ENCODE results near the gene CRYGB.
A peak's percentile ranks its signal among the peaks of the same experiment; 100 is the strongest.

Gene CRYGB, protein sequence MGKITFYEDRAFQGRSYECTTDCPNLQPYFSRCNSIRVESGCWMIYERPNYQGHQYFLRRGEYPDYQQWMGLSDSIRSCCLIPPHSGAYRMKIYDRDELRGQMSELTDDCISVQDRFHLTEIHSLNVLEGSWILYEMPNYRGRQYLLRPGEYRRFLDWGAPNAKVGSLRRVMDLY

DNA sequence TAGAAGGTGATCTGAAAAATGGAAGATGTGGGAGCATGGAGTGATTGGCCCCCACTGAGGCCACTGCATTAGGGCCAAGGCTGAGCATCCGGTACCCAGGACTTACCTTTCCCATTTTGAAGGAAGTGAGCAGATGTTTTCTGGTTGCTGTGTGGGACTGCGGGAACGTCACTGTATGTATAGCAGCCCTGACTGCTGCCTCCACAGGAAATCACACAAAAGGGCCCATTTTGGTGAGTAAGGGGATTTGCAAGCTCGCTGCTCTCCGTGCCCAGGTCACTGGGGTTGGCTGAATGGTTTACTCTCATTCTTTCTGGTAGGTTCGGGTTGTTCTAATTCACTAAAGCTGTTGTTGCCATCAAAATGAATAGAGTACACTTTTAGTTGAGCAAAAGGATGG is at the start of gene CRYGB:
Gene CRYGB (minus strand): TSS at position 153 of the 400 bp plus-strand sequence. CDS start 38 bp downstream, at position 115.
- DNase-seq, result no peak

DNA sequence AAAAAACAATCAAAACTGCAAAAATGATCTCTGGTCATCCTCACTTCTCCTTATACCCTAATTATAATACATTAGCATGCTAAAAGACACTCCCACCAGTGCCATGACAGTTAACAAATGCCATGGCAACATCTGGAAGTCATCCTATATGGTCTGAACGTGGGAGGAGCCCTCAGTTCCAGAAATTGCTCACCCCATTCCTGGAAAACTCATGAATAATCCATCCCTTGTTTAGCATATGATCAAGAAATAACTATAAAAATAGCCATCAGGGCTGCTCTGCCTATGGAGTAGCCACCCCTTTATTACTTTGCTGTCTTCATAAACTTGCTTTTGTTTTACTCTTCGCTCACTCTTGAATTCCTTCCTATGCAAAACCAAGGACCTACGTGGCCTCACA is 49.6 kb upstream of the CRYGB start:
- DNase-seq, result no peak

DNA sequence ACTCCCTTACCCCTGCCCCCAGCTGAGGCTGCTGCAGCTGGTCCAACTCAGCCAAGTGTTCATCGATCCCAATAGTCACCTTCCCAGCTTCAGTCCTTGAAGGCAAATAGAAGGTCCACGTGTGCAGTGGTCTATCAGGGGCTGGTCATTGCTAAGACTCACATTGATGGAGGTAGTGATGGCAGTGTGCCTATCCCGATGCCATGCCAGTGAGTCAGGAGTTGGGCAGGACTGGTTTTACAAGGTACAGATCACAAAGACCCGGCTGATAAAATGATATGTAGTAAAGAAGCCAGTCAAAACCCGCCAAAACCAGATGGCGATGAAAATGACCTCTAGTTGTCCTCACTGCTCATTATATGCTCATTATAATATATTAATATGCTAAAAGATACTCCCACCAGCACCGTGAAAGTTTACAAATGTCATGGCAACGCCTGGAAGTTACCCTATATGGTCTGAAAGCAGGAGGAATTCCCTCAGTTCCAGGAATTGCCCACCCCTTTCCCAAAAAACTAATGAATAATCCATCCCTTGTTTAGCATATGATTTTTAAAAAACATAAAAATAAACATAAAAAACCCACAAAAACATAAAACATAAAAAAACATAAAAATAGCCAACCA is 46.8 kb upstream of the CRYGB start:
- no peak for DNase-seq

DNA sequence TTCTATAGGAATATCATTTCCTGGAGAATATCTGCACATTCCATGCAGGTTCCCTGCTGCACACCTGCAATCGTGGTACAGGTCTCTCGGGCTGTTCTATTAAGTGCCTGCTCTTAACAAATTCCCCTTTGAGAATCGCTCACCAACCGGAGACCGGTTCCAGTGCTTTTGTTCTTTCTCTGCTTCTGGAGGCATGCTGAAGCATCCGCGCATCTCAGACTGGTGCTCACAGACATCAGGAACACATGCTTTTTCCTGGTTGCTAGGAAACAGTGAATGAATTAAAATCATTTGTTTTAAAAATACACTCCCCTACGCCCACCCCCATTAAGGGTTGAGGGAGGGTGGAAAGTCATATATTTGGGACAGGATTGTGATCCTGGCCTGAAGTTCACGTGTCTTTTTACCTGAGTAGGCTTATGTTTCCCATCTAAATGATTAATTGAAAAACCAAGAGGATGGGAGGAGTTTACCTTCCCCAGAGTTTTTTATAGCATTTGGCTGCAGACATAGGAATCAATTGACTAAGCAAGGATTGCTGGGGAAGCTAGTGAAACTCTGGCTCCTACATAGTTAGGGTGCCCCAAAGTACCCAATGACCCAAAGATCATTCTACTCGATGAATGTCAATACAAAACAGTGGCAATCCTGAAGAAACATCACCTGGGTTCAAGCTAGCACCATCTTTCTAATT is 44.0 kb upstream of the CRYGB start, which contains the start of gene C2orf80:
Gene C2orf80 (minus strand): TSS at position 221 of the 694 bp plus-strand sequence. CDS start 3,044 bp downstream, outside the sequence.
- no peak for DNase-seq

DNA sequence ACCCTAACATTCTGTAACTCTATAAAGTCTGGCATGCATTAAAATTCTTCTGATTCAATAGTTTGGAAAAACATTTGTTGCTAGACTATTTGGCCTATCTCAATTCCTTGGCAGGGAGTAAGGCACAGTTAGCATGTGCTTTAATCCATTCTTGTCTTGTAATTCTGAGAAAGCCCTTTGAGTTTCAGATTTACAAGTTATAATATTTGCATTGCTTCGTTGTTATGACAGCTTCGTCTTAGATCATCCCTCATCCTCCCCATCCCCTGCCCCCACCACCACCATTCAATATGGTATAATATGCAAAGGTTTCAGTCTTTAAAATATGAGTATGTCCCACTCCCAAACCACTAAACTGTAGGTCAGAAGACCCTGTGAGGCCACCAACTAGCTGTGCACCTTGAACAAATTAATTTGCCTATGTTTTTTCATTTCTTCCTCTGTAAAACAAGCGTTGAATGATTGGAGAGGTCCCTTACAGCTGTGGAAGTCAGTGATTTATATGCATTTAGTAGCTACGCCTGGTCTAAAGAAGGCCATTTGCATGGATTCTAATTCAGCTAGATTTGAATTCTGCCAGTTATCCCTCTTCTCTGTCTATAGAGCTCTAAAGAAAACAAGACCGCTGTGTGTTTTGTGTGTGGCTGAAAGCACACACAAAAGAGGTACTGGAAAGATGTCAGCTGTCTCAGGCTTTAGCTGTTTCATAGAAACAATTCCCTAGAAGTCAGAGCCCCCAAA is 43.3 kb upstream of the CRYGB start:
- no peak for DNase-seq

DNA sequence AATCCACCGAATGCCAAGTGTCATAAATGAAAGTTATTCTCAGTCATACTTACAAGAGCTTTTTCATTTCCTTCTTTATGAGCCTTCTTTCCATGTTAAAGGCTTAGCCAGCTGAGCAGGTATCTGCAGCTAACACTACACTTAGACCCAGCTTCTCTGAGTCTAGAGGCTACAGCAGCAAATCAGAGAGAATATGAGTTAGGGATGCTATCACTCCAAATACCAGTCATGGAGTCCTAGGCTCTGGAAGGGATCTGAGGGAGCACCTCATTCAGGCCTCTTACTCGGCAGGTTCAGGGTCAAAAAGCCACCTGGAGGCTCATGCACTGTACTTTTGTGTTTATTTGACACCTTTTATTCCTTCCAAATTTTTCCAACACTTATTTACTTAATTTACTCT is 40.9 kb upstream of the CRYGB start:
- DNase-seq, result no peak

DNA sequence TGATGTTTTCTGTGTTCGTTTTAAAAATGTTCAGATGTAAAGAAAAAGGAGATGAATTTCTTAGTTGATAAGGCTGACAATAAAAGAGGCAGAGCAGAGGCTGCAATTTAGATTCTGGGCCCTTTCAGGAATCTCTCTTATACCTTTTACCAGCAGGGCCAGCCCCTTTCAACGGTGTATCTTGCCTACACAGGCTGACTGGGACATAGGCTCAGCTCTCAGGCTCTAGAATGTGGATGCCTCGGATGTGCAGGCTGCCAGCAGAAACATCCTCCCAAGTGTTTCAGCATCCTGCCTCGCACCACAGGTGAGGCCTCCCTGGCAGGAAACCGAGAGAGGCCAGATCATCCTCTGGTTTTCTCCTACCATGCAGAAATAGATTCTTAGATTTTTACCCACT is 40.5 kb upstream of the CRYGB start:
- no peak for DNase-seq

DNA sequence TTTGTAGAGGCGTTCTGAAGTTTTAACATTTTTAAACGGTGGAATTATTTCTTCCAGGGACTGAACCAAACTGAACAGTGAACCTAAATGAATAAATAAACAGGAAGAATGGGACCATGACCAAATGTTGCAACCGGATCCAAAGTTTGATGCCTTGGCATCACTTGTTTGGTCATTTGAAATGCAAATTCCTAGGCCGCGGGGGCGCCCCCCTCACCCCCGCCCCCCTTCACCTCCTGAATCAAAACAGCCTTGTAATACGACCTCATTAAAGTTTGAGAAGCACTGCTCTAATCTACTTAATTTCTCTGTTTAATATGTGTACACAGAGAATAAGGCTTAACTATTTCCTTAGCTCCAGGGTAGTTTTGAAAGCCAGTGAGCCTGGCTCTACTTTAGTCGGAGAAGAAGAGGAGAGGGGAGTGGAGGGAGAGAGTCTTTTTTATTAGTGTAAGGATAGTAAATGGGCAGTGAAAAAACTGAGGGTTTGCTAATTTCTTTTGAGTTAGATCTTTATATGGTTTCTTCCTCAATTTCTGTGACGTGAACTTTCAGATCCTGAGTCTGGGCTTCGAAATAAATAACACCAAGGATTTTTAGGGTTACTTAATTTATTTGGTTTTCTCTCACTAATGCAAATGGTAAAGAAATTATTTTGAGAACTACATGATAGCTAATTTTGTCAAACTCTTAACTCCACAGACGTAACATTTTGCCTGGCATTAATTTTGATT is 38.2 kb upstream of the CRYGB start:
- DNase-seq, result no peak

DNA sequence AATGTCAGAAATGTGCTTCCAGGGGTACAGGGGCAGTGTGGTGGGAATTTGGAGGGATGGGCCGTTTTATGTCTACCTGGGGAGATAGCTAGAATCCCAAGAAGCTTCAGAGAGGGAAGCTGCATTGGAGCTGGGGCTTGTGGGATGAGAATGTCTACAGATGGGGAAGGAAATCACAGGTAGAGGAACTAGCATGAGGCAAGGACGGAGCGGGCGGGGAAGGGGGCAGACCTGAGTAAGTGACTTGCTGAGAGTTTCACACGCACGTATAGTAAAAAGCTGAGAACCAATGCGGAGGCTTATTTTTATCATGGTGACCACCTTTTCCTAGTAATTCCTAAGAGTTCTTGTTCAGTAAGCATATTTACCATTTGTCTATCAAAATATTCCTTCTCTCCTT is 37.6 kb upstream of the CRYGB start:
- no peak for DNase-seq

DNA sequence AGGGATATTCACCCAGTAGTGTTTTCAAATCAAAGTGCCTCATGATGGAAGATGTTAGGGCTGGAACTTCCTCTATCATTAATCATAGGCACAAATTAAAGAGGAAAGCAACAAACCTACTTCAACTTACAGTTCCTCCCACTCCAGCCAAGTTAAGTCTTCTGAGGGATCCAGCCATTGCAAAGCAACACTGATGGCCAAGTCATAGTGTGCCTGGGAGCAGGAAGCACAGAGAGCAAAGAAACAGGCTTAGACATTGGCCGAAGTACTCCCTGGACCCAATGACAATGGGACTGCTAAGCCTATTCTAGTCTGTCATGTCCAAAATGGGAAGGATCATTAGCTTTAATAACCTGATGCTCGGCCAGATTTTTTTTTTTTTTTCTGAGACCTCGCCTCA is 36.9 kb upstream of the CRYGB start:
- no peak for DNase-seq

DNA sequence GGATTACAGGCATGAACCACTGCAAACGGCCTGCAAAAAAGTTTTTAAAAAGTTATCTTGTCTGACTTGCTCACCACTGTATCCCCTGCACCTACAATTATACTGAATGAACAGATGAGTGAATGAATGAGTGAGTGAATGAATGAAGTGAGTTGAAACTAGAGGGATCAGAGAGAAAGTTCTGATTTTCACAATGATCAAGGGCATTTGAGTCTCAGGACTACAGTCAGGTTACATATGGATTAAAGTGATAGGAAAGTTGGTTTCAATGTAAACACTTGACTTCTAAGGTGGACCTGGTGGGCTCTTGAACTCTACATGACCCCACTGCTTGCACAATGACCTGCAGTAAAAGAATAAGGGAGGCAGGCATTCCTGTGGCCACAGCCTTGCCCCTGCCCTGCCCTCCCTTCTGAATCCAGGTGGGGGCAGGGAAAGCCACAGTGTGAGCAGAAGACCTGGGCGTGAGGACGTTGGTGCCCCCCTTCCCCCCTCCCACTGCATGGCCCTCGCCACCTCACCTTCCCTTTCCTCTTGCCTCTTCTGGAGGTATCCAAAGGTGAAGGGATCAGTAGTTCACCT is 33.2 kb upstream of the CRYGB start:
- no peak for DNase-seq

DNA sequence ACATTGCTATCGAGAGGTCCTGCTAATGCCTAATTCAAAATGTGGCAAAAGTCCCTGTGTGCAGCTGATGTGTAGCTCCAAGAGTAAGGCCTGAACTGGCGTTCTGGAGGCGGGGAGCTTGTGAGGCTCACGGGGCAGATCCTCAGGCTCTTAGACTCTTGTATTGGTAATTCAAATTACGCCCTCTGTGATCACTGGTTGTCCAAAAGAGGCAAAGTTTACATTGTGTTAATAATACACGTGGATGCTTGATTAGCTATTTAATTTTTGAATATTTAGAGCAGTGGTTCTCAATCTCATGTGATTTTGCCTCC is 29.8 kb upstream of the CRYGB start:
- DNase-seq, result no peak

DNA sequence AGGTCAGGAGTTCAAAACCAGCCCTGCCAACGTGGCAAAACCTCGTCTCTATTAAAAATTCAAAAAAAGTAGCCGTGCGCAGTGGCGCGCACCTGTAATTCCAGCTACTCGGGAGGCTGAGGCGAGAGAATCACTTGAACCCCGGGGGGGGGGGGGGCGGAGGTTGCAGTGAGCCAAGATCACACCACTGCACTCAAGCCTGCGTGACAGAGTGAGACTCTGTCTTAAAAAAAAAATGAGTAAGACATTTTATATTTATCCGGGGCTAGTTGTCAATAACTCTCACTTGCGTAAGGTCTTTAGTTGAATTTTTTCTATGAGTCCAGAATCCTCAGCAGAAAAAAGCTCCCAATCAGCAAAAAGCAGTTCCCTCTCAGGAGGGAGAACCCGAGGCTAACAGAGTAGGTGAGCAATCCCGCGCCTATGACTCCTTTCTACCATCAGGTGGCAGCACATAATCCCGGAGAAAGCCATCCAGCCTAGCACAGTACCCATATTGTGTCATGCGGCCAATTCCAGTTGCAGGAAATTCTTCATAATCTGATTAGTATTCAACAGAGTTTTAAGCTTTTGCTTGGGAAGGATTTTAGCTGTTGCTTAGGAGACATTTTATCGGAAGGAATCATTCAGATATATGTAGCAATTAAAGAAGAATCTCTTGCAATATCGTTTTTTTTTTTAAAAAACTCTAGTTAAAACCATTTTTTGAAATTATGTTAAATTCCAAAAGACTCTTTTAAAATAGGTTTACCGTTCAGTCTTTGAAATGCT is 29.3 kb upstream of the CRYGB start:
- DNase-seq, result peak; percentile 16

DNA sequence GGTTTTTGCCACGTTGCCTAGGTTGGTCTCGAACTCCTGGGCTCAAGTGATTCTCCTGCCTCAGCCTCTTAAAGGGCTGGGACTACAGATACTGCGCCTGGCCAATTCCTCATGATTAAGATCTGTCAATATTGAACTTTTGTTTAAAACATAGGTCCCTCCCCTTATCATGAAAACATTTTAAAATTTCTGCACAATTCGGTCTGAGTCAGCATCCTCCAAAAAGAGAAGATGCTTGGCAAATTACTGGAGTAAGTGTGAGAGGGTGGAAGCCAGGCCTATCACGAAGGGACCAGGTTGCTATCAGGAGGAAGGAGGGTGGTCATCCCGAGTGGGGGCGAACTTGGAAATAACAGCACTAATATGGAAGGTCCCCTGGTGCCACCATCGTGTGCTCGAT is 28.2 kb upstream of the CRYGB start:
- no peak for DNase-seq

DNA sequence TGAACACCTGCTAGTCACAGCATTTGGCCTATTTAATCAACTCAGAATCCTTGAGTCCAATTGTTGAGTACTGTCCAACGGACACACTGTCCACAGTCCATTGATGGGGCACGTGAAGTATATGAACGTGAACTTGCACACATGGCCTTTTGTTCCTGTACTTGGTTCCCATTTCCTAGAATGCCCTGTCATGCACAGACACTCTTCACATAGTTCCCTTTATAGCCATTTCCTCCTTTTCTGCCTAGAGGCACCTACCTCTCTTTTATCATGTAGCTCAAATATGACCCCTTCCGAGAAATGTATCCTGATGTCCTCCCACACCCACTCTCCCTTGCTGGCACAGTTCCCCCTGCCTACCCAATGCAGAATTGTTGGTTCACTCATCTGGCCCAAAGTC is 26.2 kb upstream of the CRYGB start:
- no peak for DNase-seq

DNA sequence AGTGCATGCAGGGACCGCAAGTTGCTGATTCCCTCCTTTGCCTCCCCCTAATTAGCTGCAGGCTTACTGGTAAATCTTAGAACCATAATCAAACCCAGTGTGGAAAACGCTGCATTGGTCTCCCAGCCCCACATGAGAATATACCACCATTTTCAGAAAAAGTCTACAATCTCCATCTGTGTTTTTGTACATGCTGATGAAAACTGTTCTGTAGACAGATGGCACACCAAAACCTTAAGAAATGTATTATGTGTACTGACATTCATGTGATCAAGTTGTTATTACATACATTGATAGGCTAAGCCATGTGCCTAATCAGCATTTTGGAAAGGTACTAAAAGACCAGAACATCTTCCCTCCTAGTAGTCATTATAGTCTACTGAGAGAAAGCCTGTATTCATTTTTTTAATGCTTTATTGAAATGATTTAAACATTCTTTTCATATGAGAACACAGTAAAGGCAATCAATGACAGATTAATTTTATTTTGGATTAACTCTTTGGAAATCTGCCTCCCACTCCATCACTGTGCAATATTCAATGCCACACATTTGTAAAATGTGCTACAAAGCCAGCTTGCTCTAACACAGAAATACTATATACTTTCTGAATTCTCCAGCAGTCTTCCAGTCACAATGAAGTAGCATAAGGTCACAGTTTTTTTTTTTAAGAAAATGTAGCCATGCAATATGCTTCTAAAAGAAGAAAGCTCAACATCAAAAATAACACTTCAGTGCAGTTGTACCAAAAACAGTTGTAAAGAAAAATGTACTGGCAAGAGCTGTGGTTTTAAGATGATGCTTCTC is 19.2 kb upstream of the CRYGB start:
- DNase-seq, result no peak

DNA sequence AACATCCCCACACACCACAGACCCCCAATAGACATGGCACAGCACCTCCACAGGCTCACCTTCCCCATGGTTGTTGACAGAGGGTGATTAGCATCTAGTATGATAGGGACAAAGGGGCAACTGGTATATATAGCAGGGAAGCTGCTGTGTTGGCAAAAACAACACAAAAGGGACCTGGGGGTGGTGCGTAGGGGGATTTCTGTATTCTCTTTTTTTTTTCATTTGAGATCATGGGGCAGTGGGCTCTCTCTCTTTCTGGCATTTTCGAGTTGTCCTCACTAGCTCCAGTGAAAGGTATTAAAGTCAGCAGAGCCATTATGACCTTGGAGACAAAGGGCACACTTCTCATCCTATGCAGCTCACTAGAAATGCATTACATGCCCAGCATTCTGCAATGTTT is 17.5 kb upstream of the CRYGB start, which contains the start of gene CRYGA:
Gene CRYGA (minus strand): TSS at position 101 of the 400 bp plus-strand sequence. CDS start 33 bp downstream, at position 68.
- no peak for DNase-seq

DNA sequence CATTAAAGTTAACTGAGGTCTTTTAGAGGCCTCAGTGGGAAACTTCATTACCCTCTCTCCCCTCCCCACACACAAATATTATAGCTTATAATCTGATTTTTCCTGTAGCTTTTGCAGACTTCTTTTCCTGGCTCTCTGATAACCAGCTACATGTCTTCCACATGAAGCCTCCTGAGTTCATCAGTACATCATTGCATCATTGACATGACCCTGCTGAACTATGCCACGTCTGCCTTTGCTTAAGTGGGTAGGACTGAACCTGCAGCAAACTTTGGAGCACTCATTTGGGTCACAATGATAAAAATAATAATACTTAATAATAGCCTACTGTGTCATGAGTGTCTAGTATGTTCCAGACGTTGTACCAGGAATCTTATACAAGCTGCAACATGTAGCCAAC is 10.5 kb upstream of the CRYGB start:
- no peak for DNase-seq

DNA sequence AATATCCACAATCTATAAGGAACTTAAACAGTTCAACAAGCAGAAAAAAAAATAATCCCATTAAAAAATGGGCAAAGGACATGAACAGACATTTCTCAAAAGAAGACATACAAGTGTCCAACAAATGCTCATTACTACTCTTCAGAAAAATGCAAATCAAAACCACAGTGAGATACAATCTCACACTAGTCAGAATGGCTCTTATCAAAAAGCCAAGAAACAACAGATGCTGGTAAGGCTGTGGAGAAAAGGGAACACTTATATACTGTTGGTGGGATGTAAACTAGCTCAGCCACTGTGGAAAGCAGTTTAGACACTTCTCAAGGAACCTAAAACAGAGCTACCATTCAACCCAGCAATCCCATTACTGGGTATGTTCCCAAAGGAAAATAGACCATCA is 7.2 kb upstream of the CRYGB start:
- DNase-seq, result no peak

DNA sequence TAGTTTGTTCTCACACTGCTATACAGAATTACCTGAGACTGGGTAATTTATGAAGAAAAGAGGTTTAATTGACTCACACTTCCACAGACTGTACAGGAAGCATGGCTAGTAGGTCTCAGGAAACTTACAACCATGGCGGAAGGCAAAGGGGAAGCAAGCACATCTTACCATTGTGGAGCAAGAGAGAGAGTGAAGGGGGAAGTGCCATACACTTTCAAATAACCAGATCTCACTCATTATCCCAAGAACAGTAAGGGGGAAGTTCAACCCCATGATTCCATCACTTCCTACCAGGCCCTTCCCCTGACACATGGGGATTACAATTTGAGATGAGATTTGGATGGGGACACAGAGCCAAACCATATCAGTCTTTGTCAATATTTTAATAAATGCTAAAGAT is 5.0 kb upstream of the CRYGB start:
- DNase-seq, result no peak

DNA sequence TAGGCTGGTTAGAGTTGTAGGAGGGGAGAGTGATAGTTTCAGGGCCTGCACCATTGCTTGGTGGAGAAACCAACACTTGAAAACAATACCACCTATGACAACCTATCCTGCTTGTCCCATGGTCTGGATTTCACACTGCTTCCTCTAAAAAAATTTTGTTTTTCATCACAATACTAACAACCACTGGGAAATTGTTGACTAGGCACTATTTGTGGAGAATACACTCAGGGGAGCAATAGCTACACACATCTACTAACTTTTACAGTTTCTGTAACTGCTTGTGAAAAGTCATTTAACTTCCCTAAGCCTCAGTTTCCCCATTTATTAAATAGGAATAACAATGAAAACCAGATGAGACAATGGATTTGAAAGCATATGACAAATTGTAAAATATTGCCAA is 4.1 kb upstream of the CRYGB start:
- no peak for DNase-seq
